H54 (cell line): ENCODE measurements around the gene CDKN2A.

Experiments
- DNase-seq: peaks from one replicate; pipeline ENCODE4 v3.0.0; 2011; ENCODE audit warnings: low spot score, mixed read lengths; ENCODE audit not compliant: insufficient read length
- FAIRE-seq: peaks from 3 replicates; lab custom pipeline; 2011; peaks lifted over from hg19 to GRCh38; lab: Jason Lieb, UNC
- POLR2A ChIP-seq: IDR thresholded peaks from 2 replicates; pipeline ENCODE4 v1.6.1; 2011; ENCODE audit warnings: low read depth, mild to moderate bottlenecking, low read length

The CDKN2A gene

GRCh38 chr9:21982861-21983560, 11.2 kb downstream of the CDKN2A start:
- FAIRE-seq, result no peak
- DNase-seq, result no peak
- TF ChIP-seq POLR2A, result no peak

GRCh38 chr9:21982391-21982790, 11.8 kb downstream of the CDKN2A start:
- FAIRE-seq, result no peak
- DNase-seq, result no peak
- no peak for TF ChIP-seq POLR2A

GRCh38 chr9:21976334-21976875, 17.8 kb downstream of the CDKN2A start:
- FAIRE-seq (no peak), DNase-seq (no peak)
- no peak for TF ChIP-seq POLR2A

- TF ChIP-seq POLR2A, result no peak
- FAIRE-seq (no peak), DNase-seq (no peak)
Observed at GRCh38 chr9:21974722-21975409, 19.3 kb downstream of the CDKN2A start.

- no peak for TF ChIP-seq POLR2A
- FAIRE-seq, result no peak
- DNase-seq, result no peak
Observed at GRCh38 chr9:21974343-21974721, 19.9 kb downstream of the CDKN2A start.

GRCh38 chr9:21972361-21972760, 21.8 kb downstream of the CDKN2A start:
- DNase-seq (no peak), FAIRE-seq (no peak)
- no peak for TF ChIP-seq POLR2A

- no peak for FAIRE-seq
- TF ChIP-seq POLR2A, result no peak
- DNase-seq, result no peak
Observed at GRCh38 chr9:21970800-21971640, 23.2 kb downstream of the CDKN2A start.

- FAIRE-seq (no peak), DNase-seq (no peak)
- no peak for TF ChIP-seq POLR2A
Observed at GRCh38 chr9:21969951-21970799, 24.0 kb downstream of the CDKN2A start.

GRCh38 chr9:21969011-21969940, 24.9 kb downstream of the CDKN2A start:
- no peak for TF ChIP-seq POLR2A
- FAIRE-seq (no peak), DNase-seq (no peak)

GRCh38 chr9:21968331-21969010, 25.7 kb downstream of the CDKN2A start:
- TF ChIP-seq POLR2A, result no peak
- no peak for DNase-seq
- no peak for FAIRE-seq

- no peak for FAIRE-seq
- DNase-seq, result no peak
- TF ChIP-seq POLR2A, result no peak
Observed at GRCh38 chr9:21967702-21968101, 26.5 kb downstream of the CDKN2A start.
